Measurements from ENCODE around the gene MAD1L1.

The MAD1L1 gene

DNA sequence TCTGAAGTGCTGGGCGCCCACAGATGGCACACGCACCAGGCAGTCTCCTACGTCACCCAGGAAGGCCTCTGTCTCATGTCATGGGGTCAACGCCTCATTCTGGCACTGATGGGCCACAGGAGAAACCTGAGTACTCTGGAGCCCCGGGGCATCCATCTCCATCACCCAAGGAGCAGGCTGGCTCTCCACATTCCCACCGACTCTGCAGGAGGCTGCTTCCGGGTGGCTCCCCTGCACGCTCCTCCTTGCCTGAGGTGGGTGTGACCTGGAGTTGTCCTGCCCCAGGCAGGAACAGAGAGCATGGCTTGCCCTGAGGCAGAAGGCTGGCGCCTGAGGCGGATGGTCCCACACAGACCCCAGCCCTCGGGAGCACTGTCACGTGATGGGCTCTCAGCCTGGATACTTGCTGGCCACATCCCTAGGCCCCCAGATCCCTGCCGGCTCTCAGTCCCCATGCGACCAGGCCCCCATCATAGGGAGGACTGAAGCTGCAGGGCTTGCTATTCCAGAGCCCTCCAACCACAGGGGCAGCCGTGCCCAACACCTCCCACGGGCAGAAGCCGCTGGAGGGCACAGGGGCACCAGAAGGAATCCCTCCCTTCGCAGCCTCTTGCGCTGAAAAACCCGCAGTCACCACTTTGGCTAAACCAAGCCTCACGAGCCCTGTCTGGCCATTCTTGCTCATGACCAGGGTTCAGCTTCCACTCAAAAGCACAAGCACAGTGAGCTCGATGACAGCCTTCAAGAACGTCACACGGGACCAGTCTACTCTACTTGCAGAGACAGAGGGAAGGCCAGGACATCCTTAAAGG is 80.7 kb downstream of the MAD1L1 start:
- no peak for DNase-seq

DNA sequence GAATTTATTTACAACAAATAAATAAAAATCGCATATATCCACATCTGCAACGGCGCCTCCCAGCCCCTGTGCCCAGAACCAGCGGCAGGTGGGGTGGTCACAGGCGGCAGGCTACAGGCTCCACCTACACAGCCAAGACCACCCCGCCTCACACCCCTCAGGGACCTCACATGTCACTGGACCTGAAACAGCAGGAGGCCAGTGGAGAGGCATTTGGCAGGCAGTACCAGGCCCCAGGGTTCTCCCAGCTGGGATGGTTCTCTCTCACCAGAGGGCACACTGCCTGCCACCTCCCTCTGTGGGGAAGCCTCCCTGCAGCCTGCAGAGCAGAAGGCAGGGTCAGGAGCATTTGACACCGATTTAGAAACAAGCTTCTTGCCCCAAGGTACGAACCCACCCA is 81.5 kb downstream of the MAD1L1 start:
- no peak for DNase-seq

DNA sequence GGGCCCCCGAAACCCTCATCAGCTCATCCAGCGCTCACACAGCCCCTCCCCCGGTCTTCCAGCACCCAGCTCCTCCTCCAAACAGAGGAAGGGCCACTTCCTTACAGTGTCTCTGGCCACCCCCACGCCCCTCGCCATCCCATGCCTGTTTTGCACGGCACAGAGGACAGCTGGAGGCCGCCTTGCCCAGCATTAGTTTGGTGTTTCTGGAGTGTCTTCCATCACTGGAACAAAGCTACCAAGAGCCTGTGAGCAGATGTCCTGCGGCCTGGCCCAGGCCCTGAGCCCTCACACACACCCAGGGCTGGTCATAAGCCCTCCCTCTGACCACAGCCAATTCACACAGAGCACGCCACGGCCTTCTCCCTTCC is 82.3 kb downstream of the MAD1L1 start:
- DNase-seq = no peak

DNA sequence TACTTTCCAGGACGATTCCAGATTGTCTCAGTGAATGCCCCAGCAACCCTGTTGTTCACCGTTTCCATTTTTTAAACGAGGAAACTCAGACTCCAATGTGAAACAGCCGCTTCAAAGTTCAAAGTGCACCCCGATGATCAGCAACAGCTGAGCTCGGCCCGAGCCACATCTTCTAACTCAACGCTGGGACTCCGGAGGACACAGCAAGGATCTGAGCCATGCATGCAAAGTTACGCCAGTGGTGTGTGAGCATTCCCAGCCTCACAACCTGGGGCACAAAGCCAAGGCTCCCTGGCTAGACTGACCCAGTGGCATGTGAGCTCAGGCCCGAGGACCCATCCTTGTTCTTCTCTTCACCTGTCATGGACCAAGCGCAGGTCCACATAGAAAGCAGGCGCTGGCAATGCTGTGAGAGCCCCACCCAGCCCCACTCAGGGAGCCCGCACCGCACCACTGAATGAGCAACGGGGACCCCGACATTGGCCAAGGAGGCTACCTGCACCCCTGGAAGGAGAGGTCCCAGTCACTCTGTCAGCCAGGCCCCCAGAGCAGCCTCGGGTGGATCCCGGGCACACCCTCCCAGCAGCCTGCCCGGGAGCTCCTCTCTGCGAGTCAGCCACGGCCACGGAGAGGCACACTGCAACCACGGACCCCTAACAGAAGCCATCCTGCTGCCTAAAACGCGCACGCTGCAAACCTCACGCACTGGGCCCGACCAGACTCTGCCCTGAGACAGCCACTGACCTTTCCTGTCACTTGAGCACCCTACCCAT is 82.9 kb downstream of the MAD1L1 start:
- DNase-seq = no peak

DNA sequence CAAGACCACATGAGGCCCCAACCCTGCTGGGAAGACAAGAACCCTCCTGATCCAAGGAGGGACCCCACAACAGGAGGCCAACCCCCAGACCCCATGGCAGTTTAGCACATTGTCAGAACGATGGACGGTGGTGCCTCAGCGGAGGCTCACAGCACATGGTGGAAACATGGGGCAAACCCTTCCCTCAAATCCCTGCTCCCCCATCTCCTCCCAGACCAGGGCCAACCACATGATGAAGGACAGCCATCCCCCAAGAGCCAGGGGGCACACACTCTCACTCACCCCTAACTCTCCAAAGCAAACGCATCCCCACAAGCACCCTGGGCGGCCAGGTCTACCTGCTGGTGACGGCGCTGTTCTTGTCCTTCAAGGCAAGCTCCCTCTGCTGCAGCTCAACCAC is 83.9 kb downstream of the MAD1L1 start:
- DNase-seq = no peak

DNA sequence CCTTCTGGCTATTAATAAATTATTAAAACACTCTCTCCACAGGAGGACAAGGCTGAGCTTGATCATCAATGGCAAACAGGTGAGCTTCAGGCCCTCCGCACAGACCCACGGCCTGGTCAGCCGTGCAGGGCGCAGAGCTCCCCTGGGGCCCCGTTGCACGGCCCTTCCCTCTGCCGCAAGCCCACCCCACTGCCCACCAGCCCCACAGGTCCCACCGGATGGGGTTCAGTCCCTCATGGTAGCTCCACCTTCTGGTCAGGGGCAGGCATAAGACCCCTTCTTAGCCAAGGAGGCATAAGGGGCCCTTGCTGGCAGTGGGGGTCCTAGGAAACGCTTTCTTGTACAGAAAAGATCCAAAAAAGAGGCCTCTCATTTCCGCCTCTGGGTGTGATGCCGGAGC is 84.6 kb downstream of the MAD1L1 start:
- no peak for DNase-seq

DNA sequence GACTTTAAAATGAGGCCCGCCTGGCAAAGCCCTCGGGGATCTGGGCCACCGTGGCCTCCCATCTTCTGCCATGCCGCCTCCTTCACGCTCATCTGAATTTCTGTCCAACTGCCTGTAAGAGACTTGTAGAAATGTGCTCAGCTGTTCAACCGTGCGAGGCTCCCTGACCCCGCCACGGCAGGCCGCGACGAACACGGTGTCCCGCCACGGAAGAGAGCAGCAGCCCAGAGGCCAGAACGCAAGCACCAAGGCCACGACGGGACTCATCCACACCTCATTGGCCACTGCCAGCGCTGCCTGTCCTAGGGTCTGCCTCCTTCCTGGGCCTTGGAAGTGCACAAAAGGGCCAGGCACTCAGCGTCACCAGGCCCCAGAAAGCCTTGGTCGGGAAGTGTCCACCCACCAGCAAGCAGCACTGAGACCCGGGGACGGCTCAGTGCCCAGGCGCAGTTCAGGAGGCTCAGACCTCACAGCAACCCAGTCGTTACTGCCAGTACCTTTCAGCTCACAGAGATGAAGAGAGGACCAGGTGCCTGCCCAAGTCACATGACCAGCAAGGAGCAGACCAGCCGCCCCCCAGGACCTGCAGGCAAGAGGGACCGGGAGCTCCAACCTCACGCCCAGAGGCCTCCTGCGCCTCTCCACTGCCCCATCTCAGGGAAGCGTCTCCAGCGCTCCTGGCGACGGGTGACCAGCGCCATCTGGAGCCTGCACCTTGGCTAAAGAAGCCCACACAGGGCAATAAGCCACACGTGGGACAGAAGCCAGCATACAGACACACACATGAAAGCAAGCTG is 85.9 kb downstream of the MAD1L1 start:
- DNase-seq = no peak

DNA sequence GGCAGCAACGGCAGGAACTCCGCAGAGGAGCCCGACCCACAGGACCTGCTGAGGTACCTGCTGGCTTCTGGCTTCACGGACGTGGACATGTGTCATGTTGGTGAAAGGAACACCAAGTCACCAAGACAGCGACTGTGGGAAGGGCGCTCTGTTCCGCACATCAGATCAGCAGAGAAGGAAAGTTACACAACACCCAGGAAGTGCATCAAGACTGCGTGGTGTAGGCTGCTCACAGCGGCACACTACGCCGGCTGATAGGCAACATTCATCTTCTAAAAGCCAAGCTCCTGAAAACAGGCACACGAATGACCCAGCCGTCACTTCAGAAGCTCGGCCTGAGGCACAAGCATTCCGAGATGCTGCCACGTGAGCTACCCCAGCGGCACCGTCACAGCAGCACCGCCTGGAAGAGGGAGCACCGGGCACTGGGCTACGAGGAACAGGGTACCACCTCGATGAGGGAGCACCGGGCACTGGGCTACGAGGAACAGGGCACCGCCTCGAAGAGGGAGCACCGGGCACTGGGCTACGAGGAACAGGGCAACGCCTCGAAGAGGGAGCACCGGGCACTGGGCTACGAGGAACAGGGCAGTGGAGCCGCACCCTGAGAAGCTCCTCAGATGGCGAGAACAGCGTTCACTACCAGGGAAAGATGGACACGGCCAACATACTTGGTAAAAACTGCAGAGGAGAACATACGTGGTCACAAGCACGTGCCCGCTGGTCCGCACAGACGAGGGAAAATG is 86.7 kb downstream of the MAD1L1 start:
- no peak for DNase-seq

DNA sequence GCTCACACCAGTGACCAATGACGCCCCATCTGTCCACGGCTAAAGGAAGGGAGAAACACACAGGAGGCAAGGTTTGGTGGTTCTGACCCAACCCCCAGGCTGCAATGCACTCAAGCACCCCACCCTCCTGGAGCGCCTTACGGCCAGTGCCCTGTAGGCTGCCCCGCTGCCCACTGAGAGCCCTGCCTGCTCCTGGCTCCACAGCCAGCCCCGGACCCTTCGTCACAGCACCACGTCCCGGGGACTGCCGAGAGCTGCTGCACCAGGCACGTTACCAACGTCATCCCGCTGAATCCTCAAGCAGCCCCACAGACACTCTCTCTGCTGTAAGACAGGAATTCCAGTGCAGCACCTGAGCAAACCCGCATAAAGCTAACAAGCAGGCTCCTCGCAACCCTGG is 87.8 kb downstream of the MAD1L1 start:
- no peak for DNase-seq

DNA sequence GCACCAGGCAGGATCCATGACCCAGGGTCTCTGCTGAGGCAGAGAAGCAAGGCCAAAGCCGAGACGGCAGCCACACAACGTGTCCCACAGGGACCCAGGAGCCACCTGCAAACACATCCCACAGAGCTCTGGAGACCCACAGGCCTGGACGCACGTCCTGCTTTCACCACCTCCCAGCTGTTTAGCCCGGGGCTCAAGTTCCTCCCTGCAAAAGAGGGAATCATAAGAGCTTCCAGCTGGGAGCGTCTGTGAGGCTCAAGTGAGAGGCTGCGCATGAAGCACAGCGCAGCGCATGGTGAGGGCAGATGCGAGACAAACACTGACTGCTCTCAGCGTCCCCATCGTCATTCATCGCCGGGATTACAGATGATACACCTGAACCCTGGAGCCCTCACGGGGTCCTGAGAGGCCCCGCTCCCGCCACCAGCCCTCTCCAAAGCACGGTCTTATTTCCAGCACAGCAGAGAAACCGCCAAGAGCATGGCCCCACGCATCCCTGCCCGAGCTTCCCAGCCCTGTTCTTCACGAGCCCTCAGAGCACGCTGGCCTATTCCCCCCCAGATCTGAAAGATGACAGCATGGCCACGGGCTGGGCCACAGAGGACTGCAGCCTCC is 88.7 kb downstream of the MAD1L1 start:
- no peak for DNase-seq

DNA sequence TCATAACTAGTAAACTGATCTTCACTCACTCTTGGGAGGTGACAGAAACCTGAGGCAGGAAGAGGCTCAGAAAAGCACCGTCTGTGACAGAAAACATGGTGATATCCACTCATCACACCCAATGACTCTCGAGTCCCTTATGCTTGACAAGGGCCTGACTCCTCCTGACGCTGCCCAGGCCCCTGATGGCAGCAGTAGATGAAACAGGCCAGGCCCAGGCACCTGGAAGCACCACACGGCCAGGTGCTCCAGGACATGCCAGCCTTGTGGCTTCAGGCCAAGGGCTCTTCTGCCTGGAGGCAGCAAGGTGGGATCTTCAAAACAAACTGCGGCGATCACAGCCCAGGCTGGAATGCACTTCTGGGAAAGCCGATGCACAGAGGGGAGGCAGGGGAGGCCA is 89.3 kb downstream of the MAD1L1 start:
- no peak for DNase-seq

DNA sequence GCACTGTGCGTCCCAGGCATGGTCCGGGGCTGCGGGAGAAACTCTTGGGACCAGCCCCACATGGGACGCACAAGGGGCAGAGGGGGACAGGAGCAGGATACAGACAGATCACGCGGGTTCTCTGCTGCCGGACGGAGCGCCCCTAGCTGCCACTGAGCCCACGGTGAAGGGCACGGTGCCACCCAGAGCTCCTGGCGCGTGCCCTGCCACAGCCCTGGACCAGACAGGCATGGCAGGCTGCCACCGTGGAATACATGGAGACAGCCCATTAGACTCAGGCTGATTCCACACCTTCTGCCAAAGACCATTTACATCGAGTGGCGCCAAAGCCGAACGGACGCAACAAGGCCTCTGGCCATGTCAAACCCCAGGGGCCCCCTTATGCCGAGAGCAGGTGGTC is 90.4 kb downstream of the MAD1L1 start:
- DNase-seq = no peak

DNA sequence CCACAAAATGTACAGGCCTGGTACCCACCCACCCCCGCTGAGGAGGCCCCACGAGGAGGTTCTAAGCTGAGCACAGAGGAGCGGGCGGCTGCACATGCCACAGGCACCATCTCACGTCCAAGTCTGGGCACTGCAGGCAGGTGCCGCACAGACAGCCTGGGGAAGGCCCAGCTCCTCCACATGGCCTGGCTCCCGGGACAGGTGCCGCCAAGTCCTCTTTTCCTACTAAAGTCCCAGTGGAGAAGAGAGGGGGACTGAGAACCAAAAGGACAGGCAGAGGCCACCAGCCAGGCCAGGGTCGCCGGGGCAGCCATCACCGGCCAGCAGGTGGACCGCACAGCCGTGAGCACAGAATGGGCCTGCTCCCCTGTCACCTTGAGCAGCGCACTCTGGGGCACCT is 91.1 kb downstream of the MAD1L1 start:
- DNase-seq = no peak

DNA sequence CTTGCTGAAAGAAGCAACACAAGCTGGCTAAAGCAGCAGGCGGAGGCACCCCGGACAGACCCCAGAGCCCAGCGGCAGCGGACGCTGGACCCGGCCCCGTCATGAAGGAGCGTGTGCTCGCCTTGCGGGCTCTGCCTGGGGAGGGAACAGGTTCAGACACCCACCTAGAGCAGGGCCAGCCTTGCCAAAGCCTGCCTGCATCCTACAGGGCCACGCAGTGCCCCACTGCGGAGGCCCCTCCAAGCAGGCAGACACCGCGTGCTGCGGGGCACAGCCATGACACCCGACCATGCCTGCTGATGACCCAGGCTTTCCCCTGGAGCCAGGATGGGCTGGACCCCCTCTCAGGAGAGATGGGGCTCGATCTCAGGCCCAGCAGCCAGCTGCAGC is 91.7 kb downstream of the MAD1L1 start:
- no peak for DNase-seq

DNA sequence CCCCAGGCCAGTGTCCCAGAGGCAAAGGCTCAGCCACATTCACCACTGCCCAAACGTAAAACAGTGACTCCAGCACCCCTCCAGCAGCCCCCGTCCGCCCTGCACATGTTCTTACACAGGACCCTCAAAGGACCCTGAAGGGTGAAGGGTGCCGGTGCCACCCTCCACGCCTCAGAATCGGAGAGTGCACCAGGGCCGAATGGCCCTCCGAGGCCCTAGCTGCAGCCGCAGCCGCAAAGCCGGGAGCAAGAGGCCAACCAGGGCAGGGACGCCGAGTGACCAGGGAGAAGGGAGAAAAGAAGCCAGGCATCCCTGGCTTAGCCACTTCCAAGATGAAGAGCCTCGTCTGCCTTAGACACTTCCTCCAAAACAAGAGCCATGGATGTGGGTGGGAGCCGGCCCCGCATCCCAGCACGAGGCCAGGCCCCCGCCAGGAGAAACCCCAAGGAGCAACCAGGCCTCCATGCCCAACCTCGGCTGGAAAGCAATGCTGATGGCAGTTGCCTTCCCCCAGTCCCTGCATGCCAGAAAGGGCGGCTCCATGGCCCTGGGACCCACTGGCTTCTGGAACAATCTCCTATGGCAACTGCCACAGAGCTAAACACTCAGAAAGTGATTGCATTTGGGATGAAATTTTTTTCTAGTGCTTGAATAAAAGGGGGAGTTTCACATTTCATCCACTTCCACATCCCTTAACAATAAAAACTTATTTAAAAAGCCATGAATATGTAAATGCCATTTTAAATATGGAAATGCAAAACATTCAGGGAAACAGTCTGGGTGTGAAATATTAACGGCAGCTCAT is 92.3 kb downstream of the MAD1L1 start:
- DNase-seq = no peak

DNA sequence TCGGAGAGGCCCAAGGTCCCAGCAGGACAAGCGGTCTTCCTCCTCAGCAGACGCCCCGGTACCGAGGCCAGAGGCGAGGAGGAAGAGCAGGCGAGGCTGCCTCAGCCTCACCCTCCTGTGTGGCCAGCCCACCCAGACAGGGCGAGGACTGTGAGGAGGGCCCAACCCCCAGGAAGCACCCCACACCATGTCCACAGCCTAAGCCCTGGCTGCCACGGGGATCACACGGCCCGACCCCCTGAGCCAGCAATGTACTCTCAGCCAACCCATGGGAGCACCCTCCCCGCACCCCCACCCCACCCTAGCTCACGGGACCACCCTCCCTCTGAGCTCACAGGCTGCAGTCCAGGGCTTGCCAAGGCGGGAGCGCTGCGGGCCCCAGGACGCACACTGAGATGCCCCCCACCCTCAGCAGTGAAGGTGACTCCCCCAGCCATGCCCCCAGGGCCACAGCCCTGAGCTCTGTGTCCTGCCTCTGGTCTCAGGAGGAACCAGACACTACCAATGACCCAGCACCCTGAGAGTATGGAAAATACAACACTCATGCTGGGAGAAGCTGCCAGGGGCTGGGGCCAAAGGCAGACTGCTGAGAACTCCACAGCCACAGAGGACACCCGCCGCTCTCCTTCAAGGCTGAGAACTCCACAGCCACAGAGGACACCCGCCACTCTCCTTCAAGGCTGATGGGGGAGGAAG is 93.6 kb downstream of the MAD1L1 start:
- no peak for DNase-seq

DNA sequence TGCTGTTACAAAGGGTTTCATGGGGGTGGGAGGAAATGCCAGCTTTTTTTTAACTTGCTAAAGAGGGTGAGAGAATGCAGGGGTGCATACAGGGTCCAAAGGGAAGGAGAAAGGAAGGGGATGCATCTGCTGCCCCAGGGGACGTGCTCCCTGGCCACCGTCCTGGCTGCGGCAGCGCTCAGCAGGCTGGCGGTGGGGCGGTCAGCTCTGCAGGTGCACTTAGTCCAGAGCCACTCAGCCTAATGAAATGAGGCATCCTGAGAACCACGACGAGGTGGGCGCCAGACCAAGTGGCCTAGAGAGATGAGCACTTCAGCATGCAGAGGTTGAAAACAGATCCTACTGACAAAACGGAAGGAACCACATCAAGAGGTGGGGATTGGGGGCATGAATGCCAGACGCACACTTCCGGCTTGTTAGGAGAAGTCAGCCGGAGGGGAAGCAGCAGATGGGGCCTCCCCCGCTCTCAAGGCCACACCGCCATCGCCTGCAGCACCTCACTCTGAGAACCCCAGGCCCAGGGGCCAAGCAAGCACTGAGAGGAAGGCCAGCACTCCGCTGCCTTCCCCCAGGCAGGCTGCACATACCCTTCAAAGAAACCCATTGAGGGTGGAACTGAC is 94.5 kb downstream of the MAD1L1 start:
- DNase-seq = no peak

DNA sequence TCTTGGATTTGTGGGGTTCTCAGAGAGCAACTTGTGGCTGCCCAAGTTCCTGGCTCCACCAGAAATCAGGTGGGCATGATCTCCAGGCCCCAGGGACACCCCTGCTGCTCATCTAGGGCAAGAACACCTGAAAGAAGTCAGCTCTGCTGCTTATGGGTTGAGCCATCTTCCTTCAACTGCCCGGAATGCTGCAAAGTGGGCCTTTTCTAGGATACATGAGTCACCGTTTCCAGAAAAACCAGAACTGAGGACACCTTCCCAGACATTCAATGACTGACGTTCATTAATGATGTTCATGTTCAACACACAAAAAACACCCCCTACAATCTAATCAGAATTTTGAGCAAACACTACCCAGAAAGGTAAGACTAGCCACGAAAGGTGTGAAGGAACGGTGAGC is 98.0 kb downstream of the MAD1L1 start:
- DNase-seq = no peak

DNA sequence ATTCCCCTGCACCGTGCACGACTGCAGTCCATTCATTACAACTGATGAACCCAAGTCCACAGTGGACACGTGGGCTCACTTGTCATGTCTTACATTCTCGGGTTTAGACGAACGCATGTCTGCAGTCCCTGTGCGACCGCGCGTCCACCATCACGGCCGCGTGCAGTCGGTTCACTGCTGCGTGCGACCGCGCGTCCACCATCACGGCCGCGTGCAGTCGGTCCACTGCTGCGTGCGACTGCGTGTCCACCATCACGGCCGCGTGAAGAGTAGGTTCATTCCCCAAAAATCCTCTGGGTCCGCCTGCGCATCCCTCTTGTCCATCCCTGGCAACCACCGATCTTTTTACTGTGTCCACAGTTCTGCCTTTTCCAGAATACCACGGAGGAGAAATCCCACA is 100.5 kb downstream of the MAD1L1 start:
- DNase-seq = no peak

DNA sequence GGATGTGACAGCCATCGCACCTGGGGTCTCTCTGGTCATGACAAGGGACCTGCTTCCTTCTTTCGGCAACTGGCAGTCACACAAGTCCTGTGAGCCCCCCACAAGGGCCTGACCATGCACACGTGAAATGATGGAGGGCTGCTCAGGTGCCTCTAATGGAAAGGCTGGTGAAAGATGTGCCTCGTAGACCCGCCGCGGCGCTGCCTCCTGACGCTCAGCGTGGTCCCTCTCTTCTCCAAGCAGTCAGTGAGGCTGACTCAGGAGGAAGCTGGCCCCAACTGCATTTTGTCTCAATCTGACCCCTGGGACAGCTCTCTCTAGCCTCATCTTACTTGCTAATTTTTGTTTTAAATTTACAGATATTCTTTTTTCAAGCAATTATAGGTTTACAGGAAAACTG is 100.9 kb downstream of the MAD1L1 start:
- DNase-seq = no peak

DNA sequence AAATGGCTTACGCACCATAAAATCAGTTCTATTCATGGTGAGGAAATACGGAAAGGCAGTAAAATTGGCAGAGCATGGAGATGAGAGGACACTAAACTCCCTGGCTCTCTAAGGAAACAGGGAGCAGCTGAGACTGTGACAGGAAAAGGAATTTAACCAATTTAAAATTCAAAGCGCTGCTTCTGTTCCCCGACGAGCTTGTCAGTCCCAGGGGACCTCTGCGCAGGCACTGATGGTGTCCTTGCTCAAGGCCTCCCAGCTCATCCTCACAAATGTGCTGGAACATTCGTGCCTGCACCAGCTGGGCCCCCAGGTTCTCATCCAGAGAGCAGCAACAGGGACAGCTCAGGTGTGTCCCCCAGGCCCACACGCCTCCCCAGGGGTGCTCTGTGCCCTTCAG is 101.4 kb downstream of the MAD1L1 start:
- no peak for DNase-seq
